Ishikawa (cell line): ENCODE results near the gene HLTF.

ENCODE experiments used
- CEBPB ChIP-seq: IDR thresholded peaks from 2 replicates; pipeline ENCODE4 v1.6.1; 2012
- EGR1 ChIP-seq: IDR thresholded peaks from 2 replicates; pipeline ENCODE4 v1.6.1; 2012
- EP300 ChIP-seq: IDR thresholded peaks from 2 replicates; pipeline ENCODE4 v1.6.1; 2012; ENCODE audit warnings: borderline replicate concordance
- FOXM1 ChIP-seq: IDR thresholded peaks from 2 replicates; pipeline ENCODE4 v1.6.1; 2012; ENCODE audit warnings: low read depth, borderline replicate concordance
- RAD21 ChIP-seq: IDR thresholded peaks from 2 replicates; pipeline ENCODE4 v1.6.1; 2012; ENCODE audit warnings: low read depth
- TAF1 ChIP-seq: IDR thresholded peaks from 2 replicates; pipeline ENCODE4 v1.6.1; 2012; ENCODE audit warnings: low read depth, mild to moderate bottlenecking
- TEAD4 ChIP-seq: IDR thresholded peaks from 2 replicates; pipeline ENCODE4 v1.6.1; 2012
- YY1 ChIP-seq: IDR thresholded peaks from 2 replicates; pipeline ENCODE4 v1.6.1; 2012; ENCODE audit warnings: low read depth
- ZBTB7A ChIP-seq: IDR thresholded peaks from 2 replicates; pipeline ENCODE4 v1.6.1; 2012; ENCODE audit warnings: low read depth
- TF ChIP-seq, protein P1 (sequence below): IDR thresholded peaks from 2 replicates; pipeline ENCODE4 v1.6.1; 2012
- TF ChIP-seq, protein P2 (sequence below): IDR thresholded peaks from 2 replicates; pipeline ENCODE4 v1.6.1; 2012

DNA sequence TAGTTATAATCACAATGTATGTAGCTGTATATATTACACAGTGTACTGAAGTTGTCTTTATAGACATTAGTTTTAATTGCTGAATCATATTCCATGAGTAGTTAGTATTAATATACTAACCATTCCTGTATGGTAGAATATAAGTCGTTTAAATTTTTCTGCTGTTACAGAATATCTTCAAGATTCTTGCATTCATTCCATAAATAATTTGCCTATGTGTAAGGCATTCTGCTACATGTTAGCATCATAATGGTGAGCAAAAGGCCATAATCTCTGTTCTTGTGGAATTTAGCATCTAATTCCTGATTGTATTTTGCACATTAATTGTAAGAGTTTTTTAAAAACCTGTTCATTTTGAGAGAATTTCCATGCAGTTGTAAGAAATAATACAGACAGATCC, 80.9 kb downstream of the HLTF start:
- TF ChIP-seq CEBPB (no peak), TEAD4 (no peak), RAD21 (no peak), ZBTB7A (no peak), YY1 (no peak), TAF1 (no peak), EGR1 (no peak), EP300 (no peak), FOXM1 (no peak)
- TF ChIP-seq, protein P1, sequence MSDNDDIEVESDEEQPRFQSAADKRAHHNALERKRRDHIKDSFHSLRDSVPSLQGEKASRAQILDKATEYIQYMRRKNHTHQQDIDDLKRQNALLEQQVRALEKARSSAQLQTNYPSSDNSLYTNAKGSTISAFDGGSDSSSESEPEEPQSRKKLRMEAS, result no peak
- TF ChIP-seq, protein P2, sequence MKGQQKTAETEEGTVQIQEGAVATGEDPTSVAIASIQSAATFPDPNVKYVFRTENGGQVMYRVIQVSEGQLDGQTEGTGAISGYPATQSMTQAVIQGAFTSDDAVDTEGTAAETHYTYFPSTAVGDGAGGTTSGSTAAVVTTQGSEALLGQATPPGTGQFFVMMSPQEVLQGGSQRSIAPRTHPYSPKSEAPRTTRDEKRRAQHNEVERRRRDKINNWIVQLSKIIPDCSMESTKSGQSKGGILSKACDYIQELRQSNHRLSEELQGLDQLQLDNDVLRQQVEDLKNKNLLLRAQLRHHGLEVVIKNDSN, result no peak
